GM12878 (cell line): ENCODE results near the gene ITCH. TPM values are rescaled to one million over a fixed set of nuclear protein-coding genes. Genes with fewer than 3 reads are reported as not detected.
"Not testable (repeated sequence)": the region's sequence is repeated elsewhere in the genome, so short reads cannot be mapped to it uniquely, and the experiment has no call there.

Source experiments
- ATAC-seq: fragments of 200-7000 bp; cut with Tn5 transposase; 3 replicates; pipeline ENCODE4 v1.9.1; 2020; ENCODE audit warnings: mild to moderate bottlenecking, moderate library complexity
- BruUV-seq: library from RNA; stranded (reverse); fragments of 400-500 nt; replicated peaks from 2 replicates; lab custom pipeline; 2021; lab: Mats Ljungman, UMichigan
- CTCF ChIA-PET: fragments of 300-600 bp; sonication (Branson Sonifier 250); formaldehyde crosslinking; extraction: SDS; loops from one replicate; lab custom pipeline; 2021; ENCODE audit warnings: inconsistent platforms; lab: Yijun Ruan, JAX
- POLR2A ChIA-PET: fragments of 350-600 bp; formaldehyde crosslinking; extraction: SDS; loops from one replicate; lab custom pipeline; 2021; ENCODE audit warnings: inconsistent platforms; lab: Charles Lee
- RAD21 ChIA-PET: fragments of 300-600 bp; sonication (Branson Sonifier 250); formaldehyde crosslinking; loops from one replicate; lab custom pipeline; 2023; ENCODE audit warnings: antibody characterized with exemption; ENCODE audit not compliant: unreplicated experiment; lab: Charles Lee
- SMC1A ChIA-PET: fragments of 300-600 bp; sonication (Branson Sonifier 250); formaldehyde crosslinking; loops from one replicate; lab custom pipeline; 2023; ENCODE audit not compliant: unreplicated experiment, uncharacterized antibody; lab: Charles Lee
- DNase-seq: peaks from one replicate; pipeline ENCODE4 v3.0.0-alpha.2; 2011; ENCODE audit warnings: low read depth, low spot score
- FAIRE-seq: peaks from 3 replicates; lab custom pipeline; 2011; peaks lifted over from hg19 to GRCh38; lab: Jason Lieb, UNC
- H2AFZ ChIP-seq: 2 replicates; pipeline ENCODE4 v1.6.0; 2011; ENCODE audit warnings: low read depth, low read length, control low read depth; ENCODE audit not compliant: control insufficient read depth
- H3K27ac ChIP-seq: 2 replicates; pipeline ENCODE4 v1.5.1; 2011; ENCODE audit warnings: control low read depth; ENCODE audit not compliant: control insufficient read depth, insufficient read depth
- H3K27me3 ChIP-seq, 2 experiments: replicated peaks in 1 of 2; 2 replicates each; pipeline versions ENCODE4 v1.6.0 to v1.6.1; 2011; ENCODE audit warnings: low read length in 1 of 2; ENCODE audit not compliant: control insufficient read depth in 2 of 2, insufficient read depth in 2 of 2
- H3K36me3 ChIP-seq, 2 experiments: 2 replicates each; pipeline ENCODE4 v1.5.1; 2011; ENCODE audit warnings: low read length in 1 of 2; ENCODE audit not compliant: control insufficient read depth in 2 of 2, insufficient read depth in 2 of 2
- H3K4me1 ChIP-seq: 2 replicates; pipeline ENCODE4 v1.6.1; 2011; ENCODE audit warnings: mild to moderate bottlenecking, low read length, moderate library complexity, mixed read lengths; ENCODE audit not compliant: control insufficient read depth, insufficient read depth
- H3K4me2 ChIP-seq: 2 replicates; pipeline ENCODE4 v1.6.0; 2011; ENCODE audit warnings: control low read depth; ENCODE audit not compliant: control insufficient read depth, insufficient read depth
- H3K4me3 ChIP-seq: fragments of 200-600 bp; sonication (generic); 2 replicates; pipeline ENCODE4 v1.5.1; 2016
- H3K79me2 ChIP-seq: 2 replicates; pipeline ENCODE4 v1.6.0; 2011; ENCODE audit warnings: low read length; ENCODE audit not compliant: control insufficient read depth, insufficient read depth
- H3K9ac ChIP-seq: 2 replicates; pipeline ENCODE4 v1.8.0; 2011; ENCODE audit warnings: low read length, control low read depth, mixed read lengths; ENCODE audit not compliant: control insufficient read depth, insufficient read depth
- H3K9me3 ChIP-seq: replicated peaks from 3 replicates; pipeline ENCODE4 v1.5.1; 2011; ENCODE audit warnings: mild to moderate bottlenecking, low read length; ENCODE audit not compliant: control insufficient read depth, insufficient read depth
- H4K20me1 ChIP-seq: 2 replicates; pipeline ENCODE4 v1.6.0; 2011; ENCODE audit not compliant: control insufficient read depth, insufficient read depth
- BRCA1 ChIP-seq: IDR thresholded peaks from 2 replicates; pipeline ENCODE4 v1.6.1; 2011; ENCODE audit warnings: low read depth, low read length, improper control_type of control experiment
- CTCF ChIP-seq, 3 experiments: IDR thresholded peaks in 2 of 3; conservative IDR thresholded peaks in 1 of 3; 2 replicates each; pipeline ENCODE4 v1.5.1; 2011; ENCODE audit warnings: low read depth in 3 of 3, low read length in 3 of 3, mild to moderate bottlenecking in 3 of 3, control low read depth in 2 of 3, moderate library complexity in 2 of 3, inconsistent platforms in 1 of 3, mixed read lengths in 1 of 3; ENCODE audit not compliant: control insufficient read depth in 2 of 3, insufficient read depth in 1 of 3; ENCODE audit errors: extremely low read depth in 1 of 3
- EP300 ChIP-seq, 2 experiments: fragments of 150-350 bp in 1 of 2; IDR thresholded peaks; 2 replicates each; pipeline ENCODE4 v1.6.1; 2011 to 2012; ENCODE audit warnings: low read depth in 2 of 2, low read length in 2 of 2, borderline replicate concordance in 1 of 2, improper control_type of control experiment in 1 of 2, inconsistent platforms in 1 of 2; ENCODE audit not compliant: control insufficient read depth in 1 of 2
- NR2C1 ChIP-seq: fragments of 450-650 bp; IDR thresholded peaks from 2 replicates; pipeline ENCODE4 v1.6.1; 2017; ENCODE audit warnings: antibody characterized with exemption, mild to moderate bottlenecking, moderate library complexity
- NRF1 ChIP-seq: conservative IDR thresholded peaks from 2 replicates; pipeline ENCODE4 v1.6.1; 2011; ENCODE audit warnings: mild to moderate bottlenecking, low read depth, low read length, improper control_type of control experiment
- PAX5 ChIP-seq: IDR thresholded peaks from 2 replicates; pipeline ENCODE4 v1.6.1; 2011; ENCODE audit warnings: low read depth, low read length, borderline replicate concordance
- PKNOX1 ChIP-seq: fragments of 450-650 bp; IDR thresholded peaks from 2 replicates; pipeline ENCODE4 v1.6.1; 2016; ENCODE audit warnings: mild to moderate bottlenecking
- RELA ChIP-seq: fragments of 450-650 bp; IDR thresholded peaks from 2 replicates; pipeline ENCODE4 v1.8.0; 2014; ENCODE audit warnings: borderline replicate concordance; ENCODE audit not compliant: partially characterized antibody
- YY1 ChIP-seq: IDR thresholded peaks from 2 replicates; pipeline ENCODE4 v1.6.1; 2011; ENCODE audit warnings: low read depth, mild to moderate bottlenecking, low read length
- ZSCAN29 ChIP-seq: fragments of 450-650 bp; IDR thresholded peaks from 2 replicates; pipeline ENCODE4 v1.6.1; 2017; ENCODE audit warnings: mild to moderate bottlenecking, moderate library complexity
- WGBS: methylation state at CpG from one replicate; pipeline ENCODE4 v1.1.6; 2016; ENCODE audit warnings: low lambda C conversion rate; ENCODE audit not compliant: insufficient replicate concordance, insufficient coverage; ENCODE audit errors: missing lambda C conversion rate; 5-methylcytosine and 5-hydroxymethylcytosine counted together
- in situ Hi-C: fragments of 300-500 bp; cut with MboI; formaldehyde crosslinking; loops from 9 replicates; pipeline ENCODE4 v1.14.3; 2018; ENCODE audit warnings: mixed read lengths
- intact Hi-C: fragments of 100-400 bp; cut with micrococcal nuclease; formaldehyde crosslinking; loops from one replicate; pipeline ENCODE4 v1.14.2; 2022; ENCODE audit not compliant: unreplicated experiment
- polyA plus RNA-seq, 11 experiments: library from polyadenylated mRNA; depleted of rRNA in 4 of 11; unstranded in 6 of 11; stranded (reverse) in 5 of 11; fragments of >200 nt; fragmentation: Nextera tagmentation in 4 of 11; fragmentation: Illumina TruSeq in 1 of 11; extraction: Ambion mirVana in 4 of 11; extraction: Trizol in 1 of 11; gene quantifications; 1 replicate in 1 of 11; 2 replicates in 10 of 11; pipeline versions ENCODE4 v1.2.1 to v1.2.3, GENCODE V29; 2011 to 2016; ENCODE audit warnings: inconsistent platforms in 2 of 11, missing spikeins in 2 of 11, low read depth in 1 of 11
- total RNA-seq, 4 experiments: library from RNA; depleted of rRNA in 3 of 4; stranded (reverse); fragments of >200 nt in 3 of 4; fragmentation: Illumina TruSeq in 1 of 4; extraction: Trizol in 1 of 4; gene quantifications; 2 replicates each; pipeline versions ENCODE4 v1.2.1 to v1.2.3, GENCODE V29; 2013 to 2021

ITCH gene
- total and polyA plus RNA-seq, 10 of the 15 experiments (the other 5 are each of a cell fraction or from before 2014, with no cell fraction given): 7.5 to 46.1 (median 21.5) TPM

GRCh38 chr20:34328928-34329677 is 34.0 kb upstream of the ITCH start:
- WGBS: 72% methylated on average over 9 of the region's 9 CpGs
- H3K9me3 ChIP-seq: no peaks in the 10 kb centered on the region; the same call in 2 of the 3 replicates
- H3K4me3 ChIP-seq: no peak overlapping the region
- H3K4me1 ChIP-seq: no peaks in the 10 kb centered on the region
- no peaks in the 10 kb centered on the region for H3K79me2 ChIP-seq
- no peak for FAIRE-seq
- no peak for TF ChIP-seq NR2C1
- TF ChIP-seq NRF1: no peak
- no peak for TF ChIP-seq EP300 (IDR thresholded peaks at IDR 0.05; ENCODE audit: borderline replicate concordance in 1 of 2, control insufficient read depth in 1 of 2, low read depth in 2 of 2, low read length in 2 of 2)
- no peak for TF ChIP-seq PKNOX1
- no peak for TF ChIP-seq YY1
- TF ChIP-seq ZSCAN29: no peak
- TF ChIP-seq BRCA1: no peak
- no peak for TF ChIP-seq RELA
- TF ChIP-seq PAX5: no peak
- no peak for TF ChIP-seq CTCF (IDR thresholded peaks at IDR 0.05 in 2 of 3, conservative IDR thresholded peaks at IDR 0.05 in 1 of 3; ENCODE audit: control insufficient read depth in 2 of 3, extremely low read depth in 1 of 3, insufficient read depth in 1 of 3, low read depth in 3 of 3, low read length in 3 of 3)
- no peak overlapping the region for H3K9ac ChIP-seq
- ChIA-PET SMC1A (interaction anchor here (0.8 kb wide), 1 partner anchor 9 kb away, joined by 3 read pairs; no protein-coding TSS in a partner anchor), RAD21 (no interaction called here), CTCF (no interaction called here), POLR2A (no interaction called here)
- BruUV-seq: no TSS peak
- H3K4me2 ChIP-seq: no peak overlapping the region
- in situ Hi-C loops: no loop called here
- no peaks in the 10 kb centered on the region for H3K36me3 ChIP-seq
- DNase-seq: no peak
- intact Hi-C loops: no loop called here
- no peak overlapping the region for H2AFZ ChIP-seq
- no peaks in the 10 kb centered on the region for H3K27me3 ChIP-seq
- H3K27ac ChIP-seq: no peak overlapping the region
- no peak for ATAC-seq
- no peaks in the 10 kb centered on the region for H4K20me1 ChIP-seq

DNA sequence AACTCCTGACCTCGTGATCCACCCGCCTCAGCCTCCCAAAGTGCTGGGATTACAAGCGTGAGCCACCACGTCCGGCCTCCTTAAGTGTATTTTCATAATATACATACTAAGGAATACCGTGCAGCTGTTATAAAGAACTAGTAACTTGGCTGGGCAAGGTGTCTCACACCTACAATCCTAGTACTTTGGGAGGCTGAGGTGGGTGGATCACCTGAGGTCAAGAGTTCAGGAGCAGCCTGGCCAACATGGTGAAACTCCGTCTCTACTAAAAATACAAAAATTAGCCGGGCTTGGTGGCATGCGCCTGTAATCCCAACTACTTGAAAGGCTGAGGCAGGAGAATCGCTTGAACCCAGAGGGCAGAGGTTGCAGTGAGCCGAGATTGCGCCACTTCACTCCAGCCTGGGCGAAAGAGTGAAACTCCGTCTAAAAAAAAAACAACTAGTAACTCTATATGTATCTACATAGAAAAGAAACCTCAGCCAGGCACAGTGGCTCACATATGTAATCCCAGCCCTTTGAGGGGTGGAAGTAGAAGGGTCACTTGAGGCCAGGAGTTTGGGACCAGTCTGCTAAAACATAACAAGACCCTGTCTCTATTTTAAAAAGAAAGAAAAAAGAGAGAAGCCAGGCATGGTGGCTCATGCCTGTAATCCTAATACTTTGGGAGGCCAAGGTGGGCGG is 32.1 kb upstream of the ITCH start:
- H3K9ac ChIP-seq, H3K4me3 ChIP-seq, H3K4me2 ChIP-seq, H3K36me3 ChIP-seq, SMC1A ChIA-PET, H3K9me3 ChIP-seq, H3K79me2 ChIP-seq, RAD21 ChIA-PET, H3K27ac ChIP-seq, in situ Hi-C loops, DNase-seq, CTCF ChIA-PET, H3K27me3 ChIP-seq, intact Hi-C loops, ATAC-seq, FAIRE-seq, H4K20me1 ChIP-seq, H3K4me1 ChIP-seq, BruUV-seq, H2AFZ ChIP-seq: not testable (repeated sequence)
- POLR2A ChIA-PET: interaction anchor here (0.6 kb wide), 1 partner anchor 25 kb away, joined by 6 read pairs; no protein-coding TSS in a partner anchor
- WGBS: 84% methylated on average over 15 of the region's 15 CpGs
